Mammary epithelial cell (primary cell): ENCODE results near the gene HECTD1.

Experiments
- CTCF ChIP-seq, 2 donors: IDR thresholded peaks in 1 of 2; conservative IDR thresholded peaks in 1 of 2; 2 replicates each; pipeline ENCODE4 v1.5.1; 2011 to 2012; ENCODE audit warnings: inconsistent platforms in 2 of 2, low read length in 2 of 2, mild to moderate bottlenecking in 2 of 2, control low read depth in 1 of 2, low read depth in 1 of 2; ENCODE audit not compliant: insufficient read depth in 1 of 2; ENCODE audit errors: extremely low read depth in 1 of 2
- EZH2 ChIP-seq: IDR thresholded peaks from 2 replicates; pipeline ENCODE4 v1.6.1; 2012; ENCODE audit warnings: low read length, inconsistent platforms, borderline replicate concordance

GRCh38 chr14:31235462-31235861 is 27.9 kb upstream of the HECTD1 start:
- TF ChIP-seq CTCF (conservative IDR thresholded peaks at IDR 0.05 in 1 of 2, IDR thresholded peaks at IDR 0.05 in 1 of 2; ENCODE audit: extremely low read depth in 1 of 2, insufficient read depth in 1 of 2, low read depth in 1 of 2, low read length in 2 of 2): no peak
- no peak for TF ChIP-seq EZH2
